Fibroblast of pulmonary artery (primary cell): ENCODE data around the gene MVB12B.
"Not testable (repeated sequence)": the region's sequence is repeated elsewhere in the genome, so short reads cannot be mapped to it uniquely, and the experiment has no call there.

Source experiments
- DNase-seq: peaks from one replicate; pipeline ENCODE4 v3.0.0-alpha.2; 2010; ENCODE audit warnings: low read depth
- H3K4me3 ChIP-seq: replicated peaks from 2 replicates; pipeline ENCODE4 v1.5.1; 2011; ENCODE audit warnings: low read depth, mild to moderate bottlenecking, control low read depth, low read length, moderate library complexity
- CTCF ChIP-seq: IDR thresholded peaks from 2 replicates; pipeline ENCODE4 v1.5.1; 2011; ENCODE audit warnings: mild to moderate bottlenecking, control low read depth, low read length, inconsistent platforms; ENCODE audit errors: missing control alignments

Gene MVB12B

GRCh38 chr9:126554292-126554691 lies 227.7 kb downstream of the MVB12B start:
- TF ChIP-seq CTCF, result no peak
- H3K4me3 ChIP-seq, result no peak overlapping the region
- no peak for DNase-seq

- TF ChIP-seq CTCF, result peak; percentile 2
- not testable (repeated sequence) for DNase-seq, H3K4me3 ChIP-seq
Measured at GRCh38 chr9:126555421-126555820, 228.8 kb downstream of the MVB12B start.
